NCI-H2227 treated with DMSO at 0.1 percent for 48 hours (cell line): ENCODE data around the gene MMP20.

Experiments
- DNase-seq: peaks from one replicate; lab custom pipeline; 2025; lab: John Stamatoyannopoulos, UW

MMP20 gene

GRCh38 chr11:102622258-102622657, 2.9 kb downstream of the MMP20 start:
- DNase-seq: no peak

- DNase-seq: no peak
Observed at GRCh38 chr11:102620818-102621561, 4.1 kb downstream of the MMP20 start.

GRCh38 chr11:102620179-102620578, 5.0 kb downstream of the MMP20 start:
- DNase-seq: no peak

DNA sequence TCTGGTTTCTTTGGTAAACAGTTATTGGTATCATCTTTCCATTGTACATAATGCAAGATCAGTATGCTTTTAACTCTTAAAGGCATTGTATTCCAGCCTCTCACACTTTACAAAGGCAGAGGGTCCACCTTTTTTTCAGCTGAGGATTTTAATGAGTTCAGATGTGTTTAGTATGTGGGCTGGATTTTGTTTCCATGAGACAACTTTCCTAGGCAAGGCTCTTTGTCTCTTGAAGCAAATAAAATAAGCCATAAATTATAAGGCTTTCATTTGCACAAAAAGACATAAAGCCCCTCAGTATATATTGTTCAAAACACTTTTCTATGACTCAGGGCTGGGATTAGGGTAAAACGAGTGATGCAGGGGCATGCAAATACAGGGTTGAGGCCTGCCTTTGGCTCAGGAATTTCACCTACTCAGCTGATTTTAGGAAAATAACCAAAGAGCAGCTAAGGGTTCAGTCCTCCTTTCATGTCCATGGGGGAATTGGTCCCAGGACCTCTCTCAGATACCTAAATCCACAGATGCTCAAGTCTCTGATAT, 7.6 kb downstream of the MMP20 start:
- DNase-seq: no peak

DNA sequence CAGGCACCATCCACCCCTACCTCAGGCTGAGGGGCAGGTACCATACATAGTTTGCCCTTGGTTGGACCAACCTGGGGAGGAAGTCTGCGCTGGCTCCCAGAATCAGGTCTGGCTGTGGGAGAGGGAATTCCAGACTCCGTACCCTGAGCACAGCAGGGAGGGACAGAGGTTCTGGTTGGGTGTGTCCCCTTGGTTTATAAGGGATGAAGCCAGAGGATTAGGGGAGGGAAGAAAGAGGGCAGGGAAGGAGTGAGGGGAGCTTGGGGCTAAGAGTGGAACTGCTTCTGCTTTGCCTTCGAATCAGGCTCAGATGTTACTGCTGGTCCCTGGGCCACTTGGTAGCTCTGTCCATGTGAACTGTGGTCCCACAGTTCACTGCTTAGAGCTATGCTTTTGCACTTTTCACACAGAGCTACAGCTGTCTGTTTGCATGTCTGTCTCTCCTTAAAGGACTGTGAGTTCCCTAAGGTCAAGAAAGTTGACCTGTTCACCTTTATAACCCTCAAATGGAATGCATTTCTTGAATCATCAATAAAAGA, 9.2 kb downstream of the MMP20 start:
- no peak for DNase-seq

DNA sequence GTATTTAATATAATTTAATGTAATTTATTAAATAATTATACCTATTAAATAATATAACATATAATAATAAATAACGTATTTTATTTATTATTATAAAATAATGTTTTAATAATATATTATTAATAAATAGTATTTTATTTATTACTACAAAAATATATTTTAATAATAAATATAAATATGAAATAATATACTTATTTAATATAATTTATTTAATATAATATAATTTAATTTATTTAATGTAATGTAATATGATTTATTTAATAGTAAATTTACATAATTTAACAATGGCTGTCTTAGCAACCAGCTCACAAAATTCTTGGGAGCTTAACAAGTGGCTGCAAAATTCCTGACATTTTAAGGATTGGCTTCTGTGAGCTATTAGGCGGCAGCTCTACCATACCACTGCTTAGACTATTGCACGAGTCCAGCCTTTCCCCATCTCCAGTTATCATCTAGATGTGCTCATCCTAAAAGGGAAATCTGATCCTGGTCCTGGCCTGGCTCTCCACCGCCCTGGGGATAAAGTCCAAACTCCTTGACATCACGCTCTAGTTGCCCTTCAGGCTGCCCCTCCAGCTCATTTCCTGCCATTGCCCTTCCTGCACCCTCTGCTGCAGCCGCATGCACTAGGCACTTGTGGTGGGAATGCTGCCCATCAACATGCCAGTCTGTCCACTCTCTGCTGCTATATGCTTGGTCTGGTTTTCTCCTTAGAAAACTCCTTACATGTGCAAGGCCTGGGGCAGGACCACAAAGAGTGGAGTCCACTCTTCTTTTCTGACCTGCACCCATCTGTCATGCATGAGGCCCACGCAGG, 9.8 kb downstream of the MMP20 start:
- no peak for DNase-seq

DNA sequence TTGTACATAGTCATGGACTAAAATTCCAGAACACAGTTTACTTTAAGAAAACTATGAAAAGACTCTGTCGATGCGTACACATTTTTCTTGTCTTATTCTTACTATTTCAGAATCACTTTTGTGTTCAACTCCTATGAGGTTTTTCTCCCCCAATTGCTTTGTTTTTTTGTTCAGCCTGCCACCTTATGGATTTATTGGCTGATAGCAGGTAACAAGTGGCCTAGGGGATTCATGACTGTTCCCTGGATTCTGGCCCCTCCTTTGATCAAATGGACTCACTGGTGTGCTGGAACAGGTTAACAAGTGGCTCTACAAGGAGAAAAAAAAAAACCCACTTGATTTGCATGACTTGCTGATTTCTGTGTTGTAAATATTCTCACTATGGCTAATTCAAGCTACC, 10.6 kb downstream of the MMP20 start:
- no peak for DNase-seq

DNA sequence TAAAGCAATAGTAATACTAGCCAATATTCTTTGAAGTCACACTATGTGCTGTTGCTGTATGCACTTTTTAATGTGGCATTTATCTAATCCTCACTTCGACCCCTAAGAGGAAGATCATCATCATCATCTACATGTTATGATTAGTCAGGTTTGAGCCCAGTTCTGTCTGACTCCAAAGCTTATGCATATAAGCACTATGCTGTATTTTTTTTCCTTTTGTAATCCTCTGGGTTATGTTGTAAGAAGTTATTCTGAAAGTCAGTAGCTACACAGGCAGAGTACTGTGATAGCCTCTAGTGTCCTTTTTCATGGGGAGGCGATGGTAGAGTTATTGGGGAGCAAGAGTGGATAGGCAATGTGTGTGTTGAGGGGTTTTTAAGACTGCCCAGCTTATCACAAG, 11.1 kb downstream of the MMP20 start:
- no peak for DNase-seq

DNA sequence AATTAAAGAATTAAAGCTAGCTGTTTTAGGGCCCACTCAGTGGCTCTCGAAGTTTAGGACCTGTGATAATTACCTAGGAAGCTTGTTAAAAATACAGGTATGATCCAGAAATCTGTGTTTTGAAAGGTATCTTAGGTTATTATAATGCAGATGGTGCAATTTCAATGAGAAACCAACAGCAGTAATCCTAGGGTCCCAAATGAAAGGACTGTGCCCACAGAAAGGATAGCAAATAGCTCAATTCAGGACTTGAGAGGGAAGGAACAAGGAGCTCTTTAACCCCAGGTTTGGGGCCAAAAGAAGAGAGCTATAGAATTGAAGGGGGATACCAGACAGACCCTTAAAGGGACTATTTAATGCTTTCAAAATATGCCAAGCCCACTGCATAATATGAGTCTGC, 11.7 kb downstream of the MMP20 start:
- no peak for DNase-seq

DNA sequence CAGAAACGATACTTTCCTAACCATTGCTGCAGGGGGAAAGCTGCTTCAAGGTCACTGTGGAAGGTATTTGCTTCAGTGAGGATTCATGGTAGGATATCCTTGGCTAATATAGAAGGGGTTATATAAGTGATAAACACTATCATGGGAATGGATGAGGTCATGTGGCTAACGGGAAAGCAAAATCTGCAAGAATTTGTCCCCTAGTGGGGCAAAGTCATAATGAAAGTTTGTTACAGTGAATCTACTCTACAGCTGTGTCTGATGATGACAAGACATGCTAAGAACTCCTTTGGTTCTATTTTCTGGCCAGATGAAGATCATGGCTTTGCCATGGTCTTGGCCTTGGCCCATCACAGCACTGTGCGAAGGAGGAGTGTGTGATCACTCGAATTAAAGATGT, 13.8 kb downstream of the MMP20 start:
- DNase-seq: no peak

DNA sequence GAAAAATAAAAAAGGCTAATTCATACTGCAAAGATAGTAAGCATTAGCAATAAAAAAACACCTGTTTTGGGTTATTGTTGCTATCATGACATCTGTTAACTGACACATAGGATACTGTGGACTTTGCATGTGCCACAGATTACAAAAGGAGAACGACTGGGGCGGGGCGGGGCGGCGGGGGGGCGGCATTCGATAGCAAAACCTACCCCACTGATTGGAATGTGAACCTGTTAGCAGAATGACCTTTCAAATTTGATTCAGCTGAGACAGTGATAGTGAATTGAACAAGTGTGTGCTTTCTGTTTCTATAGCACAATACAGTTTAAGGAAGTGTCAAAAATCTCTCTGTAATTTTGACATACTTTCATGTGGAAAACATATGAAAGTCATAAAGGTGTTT, 14.9 kb downstream of the MMP20 start:
- DNase-seq: no peak

- DNase-seq: no peak
Observed at GRCh38 chr11:102608699-102609098, 16.4 kb downstream of the MMP20 start.

GRCh38 chr11:102604875-102605274, 20.3 kb downstream of the MMP20 start:
- DNase-seq: no peak

DNA sequence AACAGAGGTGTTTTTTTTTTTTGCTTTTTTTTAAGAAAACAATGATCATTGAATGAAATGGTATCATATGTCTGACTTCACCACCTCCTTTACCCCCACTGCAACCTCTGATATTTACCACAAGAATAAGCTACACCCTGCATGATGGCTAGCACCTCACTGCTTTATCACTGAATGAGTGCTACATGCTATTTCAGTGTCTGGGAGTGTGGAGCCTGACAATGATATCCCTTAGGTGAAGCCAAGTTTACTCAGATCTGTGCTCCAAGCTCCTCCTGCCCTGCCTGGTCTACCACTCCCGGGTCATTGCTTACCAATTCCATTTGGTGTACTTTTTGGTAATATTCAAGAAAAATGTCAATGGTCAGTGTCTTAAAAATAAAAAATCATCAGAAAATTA, 21.1 kb downstream of the MMP20 start:
- no peak for DNase-seq

DNA sequence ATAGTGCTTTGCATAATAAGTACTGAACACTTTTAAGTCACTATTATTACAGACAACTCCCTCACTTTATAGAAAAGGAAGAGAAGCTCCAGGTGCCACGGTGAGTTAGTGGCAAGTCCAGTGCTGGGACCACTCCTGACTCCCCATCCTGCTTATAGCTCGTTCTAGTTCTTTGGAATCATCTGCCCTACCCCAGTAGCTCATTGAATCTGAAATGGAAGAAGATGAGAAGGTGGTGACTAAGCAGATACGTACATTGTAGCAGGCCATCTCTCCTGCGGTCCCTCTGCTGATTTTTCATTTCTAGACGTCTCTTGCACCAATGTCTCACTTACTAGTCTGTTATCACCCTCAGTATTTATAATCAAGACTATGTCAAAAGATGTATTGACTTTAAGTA, 21.6 kb downstream of the MMP20 start:
- no peak for DNase-seq

- DNase-seq: no peak
Observed at GRCh38 chr11:102603091-102603490, 22.0 kb downstream of the MMP20 start.

DNA sequence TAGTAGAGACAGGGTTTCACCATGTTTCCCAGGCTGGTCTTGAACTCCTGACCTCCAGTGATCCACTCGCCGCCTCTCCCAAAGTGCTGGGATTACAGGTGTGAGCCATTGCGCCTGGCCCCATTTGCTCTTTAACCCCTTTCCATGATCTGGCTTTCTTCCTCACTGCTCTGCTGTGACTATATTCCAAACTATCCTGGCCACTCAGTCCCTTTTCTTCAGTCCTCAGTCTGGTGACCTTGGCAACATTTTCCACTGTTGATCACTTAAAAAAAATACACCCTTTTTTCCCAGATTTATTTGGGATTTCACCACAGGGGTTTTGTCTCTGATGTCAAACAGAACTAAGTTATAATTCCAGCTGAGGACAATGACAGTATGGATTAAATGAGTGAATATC, 24.5 kb downstream of the MMP20 start:
- DNase-seq: no peak

GRCh38 chr11:102599642-102600261, 25.4 kb downstream of the MMP20 start:
- no peak for DNase-seq

GRCh38 chr11:102598272-102598671, 26.9 kb downstream of the MMP20 start:
- no peak for DNase-seq

- DNase-seq: no peak
Observed at GRCh38 chr11:102596578-102596977, 28.6 kb downstream of the MMP20 start.

DNA sequence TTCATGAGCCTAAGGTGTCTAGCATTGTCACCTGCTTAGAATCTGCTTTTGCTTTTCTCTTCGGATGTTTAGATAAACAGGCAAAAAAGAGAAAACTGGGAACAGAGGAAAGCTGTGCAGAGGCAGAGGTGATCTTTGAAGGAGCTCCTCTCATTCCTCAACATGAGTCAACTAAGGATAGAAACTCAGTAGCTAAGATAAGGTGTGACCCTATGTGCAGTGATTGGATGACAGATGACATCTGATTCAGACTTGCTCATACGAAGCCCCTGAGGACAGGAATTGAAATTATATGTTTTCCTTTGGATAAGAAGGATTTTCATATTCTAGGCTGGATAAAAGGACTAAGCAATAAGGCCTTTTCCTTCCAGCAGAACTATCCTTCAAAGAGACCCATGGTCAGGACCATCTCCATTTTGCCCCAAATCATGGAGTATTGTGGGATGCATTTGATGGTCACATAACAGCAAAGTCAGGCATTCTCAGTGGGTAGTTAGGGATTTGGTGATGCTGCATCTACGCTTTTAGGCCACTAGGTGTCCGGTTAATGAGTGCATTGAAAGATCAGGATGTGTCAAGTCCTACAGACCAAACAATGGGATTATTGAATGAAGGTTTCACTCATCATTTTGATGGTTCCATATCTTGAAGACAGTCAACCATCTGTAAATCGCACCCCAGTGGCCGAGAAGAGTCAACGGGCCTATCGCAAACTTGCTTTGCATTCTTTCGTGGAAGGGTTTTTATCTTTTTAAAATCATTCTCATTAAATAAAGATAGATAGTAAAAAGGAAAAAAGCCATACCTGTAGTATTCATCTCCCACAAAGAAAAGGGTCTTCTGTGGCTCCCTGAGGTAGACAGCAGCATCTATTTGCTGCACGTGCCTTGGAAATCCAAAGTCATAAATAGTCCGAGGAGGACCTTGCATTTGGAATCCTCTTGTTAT, 32.2 kb downstream of the MMP20 start:
- DNase-seq: no peak
